CD4-positive, alpha-beta memory T cell (primary cell): ENCODE data around the gene ARFGAP1. TPM values are rescaled to one million over a fixed set of nuclear protein-coding genes. Genes with fewer than 3 reads are reported as not detected.

Experiments used
- CTCF ChIA-PET: fragments of 350-600 bp; sonication (Branson Sonifier 250); formaldehyde crosslinking; loops from one replicate; lab custom pipeline; 2021; ENCODE audit warnings: inconsistent platforms; ENCODE audit not compliant: partially characterized antibody; lab: Charles Lee
- POLR2A ChIA-PET: fragments of 350-600 bp; sonication (Branson Sonifier 250); formaldehyde crosslinking; loops from one replicate; lab custom pipeline; 2021; ENCODE audit not compliant: partially characterized antibody; lab: Charles Lee
- DNase-seq, 5 donors: peaks; one replicate each; pipeline versions ENCODE4 v3.0.0 to v3.0.0-alpha.2; 2020 to 2022; ENCODE audit warnings: mixed read lengths in 1 of 5
- H3K27ac ChIP-seq: one replicate; pipeline ENCODE4 v1.7.0; 2013; ENCODE audit warnings: low read depth, low read length
- H3K27me3 ChIP-seq: 2 replicates; pipeline ENCODE4 v1.7.0; 2013; ENCODE audit warnings: mild to moderate bottlenecking, low read length, moderate library complexity; ENCODE audit not compliant: insufficient read depth
- H3K36me3 ChIP-seq: 2 replicates; pipeline ENCODE4 v1.7.0; 2013; ENCODE audit warnings: mild to moderate bottlenecking, low read length, moderate library complexity; ENCODE audit not compliant: insufficient read depth
- H3K4me1 ChIP-seq: 2 replicates; pipeline ENCODE4 v1.7.0; 2013; ENCODE audit warnings: mild to moderate bottlenecking, low read length, moderate library complexity; ENCODE audit not compliant: insufficient read depth
- H3K4me3 ChIP-seq, 2 donors: one replicate each; pipeline ENCODE4 v1.7.0; 2013; ENCODE audit warnings: low read length in 2 of 2, mild to moderate bottlenecking in 1 of 2
- H3K9me3 ChIP-seq, 2 donors: one replicate each; pipeline ENCODE4 v1.7.0; 2013; ENCODE audit warnings: low read length in 2 of 2, control low read depth in 1 of 2; ENCODE audit not compliant: control insufficient read depth in 1 of 2
- H3K27ac Mint-ChIP-seq, 7 donors: one replicate each; pipeline ENCODE4 v1.8.0; 2020 to 2021; ENCODE audit warnings: mixed read lengths in 7 of 7, mild to moderate bottlenecking in 6 of 7, inconsistent platforms in 3 of 7, moderate library complexity in 3 of 7
- H3K27me3 Mint-ChIP-seq, 2 donors: one replicate each; pipeline ENCODE4 v1.8.0; 2020 to 2021; ENCODE audit warnings: mixed read lengths in 2 of 2
- H3K36me3 Mint-ChIP-seq, 2 donors: one replicate each; pipeline ENCODE4 v1.8.0; 2020 to 2021; ENCODE audit warnings: mixed read lengths in 2 of 2, inconsistent platforms in 1 of 2, mild to moderate bottlenecking in 1 of 2
- H3K4me1 Mint-ChIP-seq, 4 donors: one replicate each; pipeline ENCODE4 v1.8.0; 2020 to 2021; ENCODE audit warnings: mixed read lengths in 4 of 4, mild to moderate bottlenecking in 1 of 4
- H3K4me3 Mint-ChIP-seq, 8 donors: one replicate each; pipeline ENCODE4 v1.8.0; 2020 to 2021; ENCODE audit warnings: mixed read lengths in 8 of 8, mild to moderate bottlenecking in 7 of 8, moderate library complexity in 6 of 8, inconsistent platforms in 3 of 8
- H3K9me3 Mint-ChIP-seq, 8 donors: one replicate each; pipeline ENCODE4 v1.8.0; 2020 to 2021; ENCODE audit warnings: mixed read lengths in 8 of 8, mild to moderate bottlenecking in 5 of 8, inconsistent platforms in 3 of 8, moderate library complexity in 1 of 8
- intact Hi-C: fragments of 100-400 bp; cut with micrococcal nuclease; formaldehyde crosslinking; loops from one replicate; pipeline ENCODE4 v1.15.1; 2023
- polyA plus RNA-seq, 2 donors: library from polyadenylated mRNA; unstranded; fragments of 300-500 nt; fragmentation: Illumina TruSeq; gene quantifications; one replicate each; pipeline ENCODE4 v1.2.3, GENCODE V29; 2021
- total RNA-seq, 2 experiments: library from RNA; stranded (reverse); gene quantifications; one replicate each; pipeline ENCODE4 v1.2.3, GENCODE V29; 2021

Gene ARFGAP1
- total and polyA plus RNA-seq, 4 experiments from 2014 or later = 11.5 to 120 (median 69.4) TPM

DNA sequence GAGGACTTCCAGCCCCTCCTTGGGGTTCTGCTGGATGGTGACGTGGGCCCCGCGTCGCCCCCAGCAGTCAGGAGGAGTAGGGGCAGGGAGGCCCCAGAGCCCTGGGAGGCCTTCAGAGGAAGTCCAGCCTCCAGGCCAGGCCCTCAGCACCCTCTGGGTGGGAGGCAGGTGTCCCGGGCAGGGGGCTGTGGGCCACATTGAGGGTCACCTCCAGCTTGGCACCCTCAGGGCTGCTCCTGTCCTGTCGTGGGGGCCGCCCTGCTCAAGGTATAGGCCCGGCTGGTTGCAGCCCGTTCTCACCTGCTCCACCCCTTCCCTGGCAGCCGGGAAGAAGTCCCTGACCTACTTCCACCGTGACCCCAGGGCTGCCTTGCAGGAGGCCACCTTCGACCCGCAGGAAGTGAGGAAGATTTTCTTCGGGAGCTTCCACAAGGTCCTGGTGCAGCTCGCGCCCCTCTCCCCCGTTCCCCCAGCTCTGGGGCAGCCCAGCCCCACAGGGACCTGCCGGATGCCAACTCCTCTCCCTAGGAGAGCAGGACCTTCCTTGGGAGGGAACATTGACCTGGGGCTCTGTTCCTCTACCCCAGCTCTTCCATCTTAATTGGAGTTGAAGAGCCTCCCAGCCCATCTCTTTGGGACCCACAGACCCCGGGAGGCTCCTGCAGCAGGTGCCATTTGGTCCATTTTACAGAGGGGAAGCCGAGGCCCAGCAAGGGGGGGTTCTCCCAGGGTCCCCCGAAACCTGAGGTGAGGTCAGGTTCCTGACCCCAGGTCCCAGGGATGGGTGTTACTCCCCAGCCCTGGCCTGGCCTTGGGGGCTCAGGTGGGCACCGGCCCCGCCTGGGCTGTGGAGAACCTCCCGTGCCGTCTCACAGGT, 46.8 kb downstream of the ARFGAP1 start:
- peaks cover 3 to 4% of the 10 kb centered on the region in 2 donors for H3K27me3 Mint-ChIP-seq
- no peaks in the 10 kb centered on the region for H3K9me3 Mint-ChIP-seq
- H3K4me1 Mint-ChIP-seq = no peaks in the 10 kb centered on the region
- no peaks in the 10 kb centered on the region for H3K36me3 ChIP-seq
- intact Hi-C loops = no loop called here
- no peak for DNase-seq
- POLR2A ChIA-PET = no interaction called here
- no peaks in the 10 kb centered on the region for H3K9me3 ChIP-seq
- H3K27ac ChIP-seq = no peak overlapping the region
- no peaks in the 10 kb centered on the region for H3K36me3 Mint-ChIP-seq
- no peak overlapping the region for H3K27ac Mint-ChIP-seq
- no peak overlapping the region for H3K4me3 Mint-ChIP-seq
- CTCF ChIA-PET = no interaction called here
- no peaks in the 10 kb centered on the region for H3K27me3 ChIP-seq
- no peaks in the 10 kb centered on the region for H3K4me1 ChIP-seq
- H3K4me3 ChIP-seq = no peak overlapping the region

DNA sequence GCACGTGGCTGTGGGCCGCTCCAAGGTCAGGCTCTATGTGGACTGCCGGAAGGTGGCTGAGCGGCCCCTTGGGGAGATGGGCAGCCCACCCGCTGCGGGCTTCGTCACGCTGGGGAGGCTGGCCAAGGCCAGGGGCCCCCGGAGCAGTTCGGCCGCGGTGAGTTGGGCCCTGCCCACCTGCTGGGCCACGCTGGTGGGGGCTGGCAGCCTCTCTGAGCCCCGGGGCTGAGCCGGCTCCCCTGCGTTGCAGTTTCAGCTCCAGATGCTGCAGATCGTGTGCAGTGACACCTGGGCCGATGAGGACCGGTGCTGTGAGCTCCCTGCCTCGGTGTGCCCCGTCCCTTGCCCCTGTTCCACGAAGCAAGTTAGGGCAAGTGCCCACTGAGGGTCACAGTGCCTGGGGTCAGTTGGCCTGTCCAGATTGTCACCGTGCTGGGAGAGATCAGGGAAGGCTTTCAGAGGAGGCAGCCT, 47.5 kb downstream of the ARFGAP1 start:
- Mint-ChIP-seq H3K4me1 (no peaks in the 10 kb centered on the region), H3K4me3 (no peak overlapping the region), H3K9me3 (no peaks in the 10 kb centered on the region), H3K27me3 (peaks cover 3 to 4% of the 10 kb centered on the region in 2 donors), H3K27ac (no peak overlapping the region), H3K36me3 (no peaks in the 10 kb centered on the region)
- H3K36me3 ChIP-seq = no peaks in the 10 kb centered on the region
- H3K4me1 ChIP-seq = no peaks in the 10 kb centered on the region
- H3K27me3 ChIP-seq = no peaks in the 10 kb centered on the region
- POLR2A ChIA-PET = no interaction called here
- H3K27ac ChIP-seq = no peak overlapping the region
- no peak for DNase-seq
- intact Hi-C loops = no loop called here
- no peak overlapping the region for H3K4me3 ChIP-seq
- CTCF ChIA-PET = no interaction called here
- no peaks in the 10 kb centered on the region for H3K9me3 ChIP-seq

DNA sequence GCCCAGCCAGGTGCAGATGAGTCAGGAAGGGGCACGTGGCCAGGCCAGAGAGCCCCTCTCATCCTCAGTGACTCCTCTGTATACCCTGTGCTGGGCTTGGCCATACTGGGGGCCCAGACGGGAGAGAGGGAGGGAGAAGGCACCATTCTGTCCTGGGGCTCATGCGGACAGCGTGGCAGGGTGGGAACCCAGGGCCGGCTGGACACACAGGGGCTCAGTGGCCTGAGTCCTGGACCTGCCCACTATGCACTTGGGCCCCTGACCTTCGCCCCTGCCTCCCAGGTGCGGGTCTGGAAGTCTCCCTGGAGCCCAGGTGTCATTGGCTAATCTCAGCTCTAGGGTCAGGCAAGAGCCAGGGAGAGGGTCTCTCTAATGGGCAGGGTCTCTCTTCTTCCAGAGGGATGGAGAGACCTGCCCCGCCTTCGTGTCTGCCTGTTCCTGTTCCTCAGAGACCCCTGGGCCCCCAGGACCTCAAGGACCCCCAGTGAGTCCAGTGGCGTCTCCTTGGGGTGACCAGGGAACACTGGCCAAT, 48.1 kb downstream of the ARFGAP1 start:
- H3K4me1 Mint-ChIP-seq = no peaks in the 10 kb centered on the region
- no peaks in the 10 kb centered on the region for H3K9me3 ChIP-seq
- no peaks in the 10 kb centered on the region for H3K36me3 ChIP-seq
- H3K27ac Mint-ChIP-seq = no peak overlapping the region
- no peak for DNase-seq
- no peaks in the 10 kb centered on the region for H3K27me3 ChIP-seq
- H3K4me1 ChIP-seq = peaks cover 3% of the 10 kb centered on the region
- intact Hi-C loops = no loop called here
- H3K4me3 ChIP-seq = no peak overlapping the region
- ChIA-PET POLR2A (no interaction called here), CTCF (no interaction called here)
- no peak overlapping the region for H3K4me3 Mint-ChIP-seq
- peaks cover 3 to 4% of the 10 kb centered on the region in 2 donors for H3K27me3 Mint-ChIP-seq
- no peaks in the 10 kb centered on the region for H3K36me3 Mint-ChIP-seq
- H3K27ac ChIP-seq = no peak overlapping the region
- no peaks in the 10 kb centered on the region for H3K9me3 Mint-ChIP-seq

DNA sequence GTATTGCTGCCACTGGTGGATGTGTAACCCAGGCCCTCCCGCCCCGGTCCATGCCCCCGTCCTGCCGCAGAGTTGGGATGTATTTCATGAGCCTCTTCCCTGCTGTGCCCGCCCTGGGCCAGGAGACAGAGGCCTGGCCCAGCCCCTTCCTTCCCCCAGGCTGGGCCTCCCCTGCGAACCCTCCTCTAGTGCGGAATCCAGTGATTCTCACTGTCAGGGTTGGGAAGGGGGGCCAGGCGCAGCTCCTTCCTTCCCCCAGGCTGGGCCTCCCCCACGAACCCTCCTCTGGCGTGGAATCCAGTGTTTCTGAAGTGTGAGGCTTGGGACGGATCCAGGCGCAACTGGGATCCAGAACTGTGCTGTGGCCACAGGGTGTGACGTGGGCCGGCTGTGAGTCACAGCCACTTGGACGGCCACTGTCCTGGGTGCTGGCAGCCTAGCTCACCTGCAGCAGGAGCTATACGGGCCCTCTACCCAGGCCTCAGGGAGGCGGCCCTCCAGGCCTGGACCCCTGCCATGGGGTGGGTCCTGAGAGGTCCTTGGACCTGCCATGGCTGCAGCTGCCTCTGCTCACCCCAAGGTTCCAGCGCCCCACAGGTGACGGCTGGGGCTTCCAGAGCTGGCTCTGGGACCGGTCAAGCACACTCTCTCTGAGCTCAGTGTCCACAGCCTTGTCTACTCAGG, 48.7 kb downstream of the ARFGAP1 start:
- DNase-seq = no peak
- peaks cover 9% of the 10 kb centered on the region for H3K4me1 ChIP-seq
- no peak overlapping the region for H3K4me3 ChIP-seq
- no peaks in the 10 kb centered on the region for H3K36me3 Mint-ChIP-seq
- H3K27me3 Mint-ChIP-seq = peaks cover 3% of the 10 kb centered on the region in 2 donors
- H3K27ac ChIP-seq = no peak overlapping the region
- CTCF ChIA-PET = no interaction called here
- intact Hi-C loops = no loop called here
- H3K27ac Mint-ChIP-seq = no peak overlapping the region
- no peaks in the 10 kb centered on the region for H3K9me3 ChIP-seq
- no peaks in the 10 kb centered on the region for H3K36me3 ChIP-seq
- no peak overlapping the region for H3K4me3 Mint-ChIP-seq
- POLR2A ChIA-PET = no interaction called here
- no peaks in the 10 kb centered on the region for H3K27me3 ChIP-seq
- peaks cover 0 to 2% (median 0%) of the 10 kb centered on the region in 8 donors for H3K9me3 Mint-ChIP-seq
- no peaks in the 10 kb centered on the region for H3K4me1 Mint-ChIP-seq

DNA sequence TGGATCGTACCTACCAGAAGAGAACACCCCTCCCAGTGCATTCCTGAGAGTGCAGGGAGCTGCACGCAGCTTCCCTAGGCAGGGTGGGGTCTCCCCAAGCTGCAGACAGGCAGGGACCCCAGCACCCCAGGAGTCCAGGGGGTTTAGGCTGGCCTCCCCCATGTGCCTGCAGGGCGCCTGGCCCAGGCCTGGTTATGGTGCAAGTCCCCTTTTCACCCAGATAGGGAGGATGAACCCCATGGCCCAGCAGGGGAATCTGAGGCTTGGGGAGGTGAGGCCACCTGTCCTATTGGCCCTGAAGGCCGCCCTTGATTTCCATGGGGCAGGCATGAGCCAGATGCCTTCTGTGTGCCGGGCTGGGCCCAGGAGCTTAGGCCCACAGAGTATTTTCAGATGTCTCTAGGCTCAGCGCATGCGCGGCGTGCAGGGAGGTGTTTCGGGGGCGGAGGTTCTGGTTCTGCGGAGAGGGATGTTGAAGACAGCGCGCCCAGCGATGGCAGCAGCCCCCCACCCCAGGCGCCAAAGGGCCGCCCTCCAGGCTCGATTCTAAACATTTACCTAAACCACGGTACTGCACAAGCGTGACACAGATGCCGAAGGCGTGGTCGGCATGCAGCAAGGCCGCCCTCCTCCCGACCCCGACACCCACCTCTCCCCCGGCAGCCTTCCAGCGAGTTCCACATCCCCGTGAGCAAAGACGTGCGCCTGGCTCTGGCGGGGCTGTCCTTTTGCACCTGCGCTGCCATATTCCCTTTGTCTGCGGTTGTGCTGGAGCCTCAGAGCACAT, 49.7 kb downstream of the ARFGAP1 start:
- Mint-ChIP-seq H3K27me3 (peaks cover 3% of the 10 kb centered on the region in 2 donors), H3K4me3 (no peak overlapping the region), H3K27ac (no peak overlapping the region), H3K9me3 (peaks cover 0 to 7% (median 0%) of the 10 kb centered on the region in 8 donors), H3K36me3 (no peaks in the 10 kb centered on the region), H3K4me1 (peaks cover 0 to 5% (median 1%) of the 10 kb centered on the region in 4 donors)
- intact Hi-C loops = no loop called here
- POLR2A ChIA-PET = no interaction called here
- no peak for DNase-seq
- Histone ChIP-seq H3K9me3 (no peaks in the 10 kb centered on the region), H3K27me3 (no peaks in the 10 kb centered on the region), H3K4me1 (peaks cover 13% of the 10 kb centered on the region), H3K36me3 (no peaks in the 10 kb centered on the region), H3K4me3 (no peak overlapping the region), H3K27ac (no peak overlapping the region)
- CTCF ChIA-PET = no interaction called here

DNA sequence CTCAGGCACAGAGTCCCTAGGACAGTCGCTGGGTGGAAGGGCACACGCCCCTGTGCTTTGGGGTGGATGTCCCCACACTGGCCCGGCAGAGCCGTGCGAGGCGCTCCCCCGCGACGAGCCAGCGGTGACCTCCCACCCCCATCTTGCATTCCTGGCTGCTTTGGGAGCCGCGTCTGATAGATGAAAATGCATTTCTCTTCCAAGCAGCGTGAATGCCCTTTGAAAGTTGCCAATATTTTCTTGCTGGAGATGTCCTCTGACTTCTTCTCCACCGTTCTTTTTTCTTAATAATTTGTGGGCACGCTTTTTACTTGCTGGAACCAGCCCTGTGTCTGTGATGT, 50.3 kb downstream of the ARFGAP1 start:
- Histone ChIP-seq H3K4me3 (no peak overlapping the region), H3K36me3 (no peaks in the 10 kb centered on the region), H3K27me3 (no peaks in the 10 kb centered on the region), H3K4me1 (peaks cover 13% of the 10 kb centered on the region), H3K9me3 (no peaks in the 10 kb centered on the region), H3K27ac (no peak overlapping the region)
- Mint-ChIP-seq H3K27ac (no peak overlapping the region), H3K4me1 (peaks cover 0 to 5% (median 1%) of the 10 kb centered on the region in 4 donors), H3K4me3 (no peak overlapping the region), H3K27me3 (peaks cover 3% of the 10 kb centered on the region in 2 donors), H3K9me3 (peaks cover 0 to 7% (median 0%) of the 10 kb centered on the region in 8 donors), H3K36me3 (no peaks in the 10 kb centered on the region)
- CTCF ChIA-PET = no interaction called here
- POLR2A ChIA-PET = no interaction called here
- no peak for DNase-seq
- intact Hi-C loops = no loop called here
